NCI-H82 treated with DMSO at 0.1 percent for 48 hours (cell line): ENCODE data around the gene JAKMIP2.

Source experiments
- DNase-seq: peaks from one replicate; lab custom pipeline; 2025; ENCODE audit not compliant: unreplicated experiment; lab: John Stamatoyannopoulos, UW

JAKMIP2 gene

DNA sequence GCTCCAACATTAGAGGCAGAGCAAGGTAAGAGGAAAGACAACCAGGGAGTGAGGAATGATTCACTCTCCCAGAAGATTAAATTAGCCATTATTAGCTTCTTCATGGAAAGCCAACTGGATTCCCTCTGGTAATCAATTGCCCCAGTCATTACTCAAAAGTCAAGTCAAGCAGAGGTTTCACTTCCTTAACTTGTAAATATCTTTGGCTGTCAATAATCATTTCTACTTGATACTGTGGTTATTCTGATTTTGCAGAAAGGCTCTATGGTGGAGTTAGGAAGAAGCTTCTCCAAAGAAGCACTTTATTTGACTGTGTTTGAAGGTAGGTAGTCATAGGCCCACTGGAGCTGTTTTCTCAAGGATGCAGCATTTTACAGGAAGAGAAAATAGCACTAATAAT, 78.0 kb downstream of the JAKMIP2 start:
- DNase-seq = no peak

- no peak for DNase-seq
Measured at GRCh38 chr5:147701468-147701867, 81.1 kb downstream of the JAKMIP2 start.

GRCh38 chr5:147699496-147700088, 82.9 kb downstream of the JAKMIP2 start:
- no peak for DNase-seq

GRCh38 chr5:147697380-147697779, 85.1 kb downstream of the JAKMIP2 start:
- no peak for DNase-seq

- no peak for DNase-seq
Measured at GRCh38 chr5:147694772-147695171, 87.8 kb downstream of the JAKMIP2 start.

DNA sequence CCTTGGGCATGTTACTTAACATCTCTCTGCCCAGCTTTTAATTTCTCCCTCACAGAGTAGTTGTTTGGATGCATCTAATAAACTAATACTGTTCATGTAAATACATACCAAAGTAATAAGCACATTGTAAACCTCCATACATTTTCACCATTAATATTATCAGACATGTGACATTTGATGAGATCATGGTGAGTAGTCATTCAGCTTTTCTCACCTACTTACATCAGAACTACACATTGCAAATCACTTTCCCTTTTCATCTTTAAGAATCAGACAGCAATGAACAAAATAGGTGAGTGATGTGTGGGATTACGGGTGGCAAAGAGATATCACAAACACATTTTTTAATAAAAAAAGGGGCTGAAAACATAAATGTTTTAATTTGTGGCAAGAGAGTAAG, 89.3 kb downstream of the JAKMIP2 start:
- DNase-seq = no peak

- no peak for DNase-seq
Measured at GRCh38 chr5:147691130-147691529, 91.4 kb downstream of the JAKMIP2 start.

DNA sequence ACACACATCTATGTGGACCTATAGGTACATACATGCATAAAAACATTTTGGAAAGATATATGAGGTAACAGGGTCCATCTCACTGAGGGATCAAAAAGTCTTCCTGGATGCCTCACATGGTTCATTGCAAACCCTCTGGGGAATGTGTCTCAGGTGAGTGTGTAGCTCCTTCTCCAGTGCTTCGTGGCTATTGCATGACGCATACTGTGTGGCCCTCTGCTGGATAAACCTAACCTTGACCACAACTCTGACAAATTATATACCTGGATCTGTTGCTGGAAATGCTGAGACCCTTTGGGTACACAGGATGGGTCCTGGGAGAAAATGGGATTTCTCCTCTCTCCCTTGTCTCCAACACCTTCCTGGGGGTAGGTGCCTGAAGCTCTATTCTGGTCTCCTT, 91.9 kb downstream of the JAKMIP2 start:
- DNase-seq = no peak

- peak; percentile 89 for DNase-seq
Measured at GRCh38 chr5:147689426-147689825, 93.1 kb downstream of the JAKMIP2 start.

DNA sequence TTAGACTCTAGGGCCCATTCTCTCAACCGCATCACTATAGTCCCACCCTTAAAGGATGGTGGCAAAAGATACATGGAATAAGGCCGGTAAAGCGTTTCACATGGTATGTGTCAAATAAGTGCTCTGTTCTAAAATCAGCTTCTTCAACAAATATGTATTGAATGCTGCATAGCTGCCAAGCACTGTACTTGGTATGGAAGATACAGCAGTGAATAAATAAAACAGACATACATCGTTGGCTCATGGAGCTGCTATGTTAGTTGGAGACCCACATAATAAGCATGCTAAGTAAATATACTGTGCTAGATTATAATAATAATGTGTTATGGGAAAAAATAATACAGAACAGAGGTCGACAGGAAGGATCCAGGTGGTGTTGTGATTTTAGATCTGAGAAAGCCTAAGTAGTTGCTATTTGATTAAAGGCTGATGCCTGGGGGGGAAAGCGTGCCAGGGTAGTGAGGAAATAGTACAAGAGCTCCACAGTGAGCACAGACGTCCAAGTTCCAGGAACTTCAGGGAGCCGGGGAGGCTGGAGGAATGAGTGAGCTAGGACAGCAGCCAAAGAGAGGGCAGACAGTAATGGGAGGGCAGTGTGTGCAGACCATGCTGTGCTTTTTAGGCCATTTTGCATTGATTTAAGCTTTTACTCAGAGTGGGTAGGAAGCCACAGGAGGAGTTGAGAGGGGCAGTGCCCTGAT, 93.7 kb downstream of the JAKMIP2 start:
- DNase-seq = peak; percentile 45

DNA sequence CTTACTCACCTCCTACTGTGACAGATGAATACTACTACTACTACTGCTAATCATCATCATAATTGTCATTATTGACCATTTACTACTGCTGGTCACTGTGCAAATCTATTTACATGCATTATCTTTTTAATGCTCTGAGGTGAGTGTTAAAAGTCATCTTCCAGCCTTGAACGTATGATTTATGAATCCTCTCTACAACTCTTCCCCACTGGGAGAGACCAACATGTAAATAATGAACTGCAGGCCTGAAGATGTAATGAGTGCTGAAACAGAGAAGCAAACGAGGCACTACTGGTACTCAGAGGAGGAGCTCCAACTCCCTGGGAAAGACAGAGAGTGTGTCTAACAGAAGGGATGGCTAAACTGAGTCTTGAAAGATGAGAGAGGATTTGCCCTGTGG, 95.4 kb downstream of the JAKMIP2 start:
- no peak for DNase-seq

DNA sequence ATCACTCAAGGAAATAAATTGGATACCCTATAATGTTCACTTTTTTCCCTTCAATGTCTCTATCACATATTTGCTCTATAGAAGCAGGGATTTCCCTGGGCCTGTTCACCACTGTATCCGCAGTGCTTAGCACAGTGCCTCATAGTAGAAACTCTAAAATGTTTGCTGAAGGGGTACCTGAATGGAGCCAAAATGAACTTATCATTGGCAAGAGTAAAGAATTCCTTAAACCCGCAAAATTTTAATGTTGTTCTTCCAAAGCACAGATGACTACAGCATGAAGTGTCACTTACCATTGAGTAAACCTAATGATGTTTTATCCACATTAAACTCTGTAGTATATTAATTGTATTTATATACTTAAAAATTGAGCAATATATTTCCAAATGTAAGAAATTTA, 96.1 kb downstream of the JAKMIP2 start:
- no peak for DNase-seq

DNA sequence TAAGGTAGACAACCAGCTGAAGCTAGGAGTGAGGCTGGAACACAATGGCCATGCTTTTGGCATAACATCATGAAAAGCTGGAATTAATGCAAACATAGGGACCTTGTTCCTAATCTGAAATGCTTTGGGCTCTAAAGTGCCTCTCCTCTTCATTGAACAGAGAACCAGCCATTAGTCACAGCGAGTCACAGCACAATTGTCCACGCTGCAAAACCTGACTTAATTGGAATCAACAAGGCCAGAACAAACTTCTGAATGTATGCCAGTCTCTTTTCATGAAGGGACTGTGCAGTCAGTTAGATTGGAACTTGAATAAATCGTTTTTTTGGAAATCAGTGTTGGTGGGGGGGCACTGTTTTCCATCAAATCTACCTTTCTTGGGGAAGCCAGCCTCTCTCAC, 96.5 kb downstream of the JAKMIP2 start:
- DNase-seq = no peak

DNA sequence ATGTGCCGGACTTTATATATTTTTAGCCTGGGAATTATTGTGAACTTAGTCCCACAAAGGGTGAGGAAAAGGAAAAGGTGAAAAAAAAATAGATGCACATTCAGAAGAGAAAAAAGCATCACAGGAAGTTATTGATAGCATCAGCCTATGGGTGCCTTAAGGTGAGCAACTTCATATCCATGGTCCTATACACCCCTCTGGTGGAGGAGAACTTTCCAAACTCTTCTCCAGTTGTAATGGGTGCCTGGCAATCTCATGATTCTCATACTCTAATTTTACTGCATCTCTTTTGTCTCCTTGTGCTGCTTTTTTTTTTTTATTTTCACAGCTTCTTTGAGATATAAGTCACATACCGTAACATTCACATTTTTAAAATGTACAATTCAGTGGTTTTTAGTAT, 107.4 kb downstream of the JAKMIP2 start:
- no peak for DNase-seq

DNA sequence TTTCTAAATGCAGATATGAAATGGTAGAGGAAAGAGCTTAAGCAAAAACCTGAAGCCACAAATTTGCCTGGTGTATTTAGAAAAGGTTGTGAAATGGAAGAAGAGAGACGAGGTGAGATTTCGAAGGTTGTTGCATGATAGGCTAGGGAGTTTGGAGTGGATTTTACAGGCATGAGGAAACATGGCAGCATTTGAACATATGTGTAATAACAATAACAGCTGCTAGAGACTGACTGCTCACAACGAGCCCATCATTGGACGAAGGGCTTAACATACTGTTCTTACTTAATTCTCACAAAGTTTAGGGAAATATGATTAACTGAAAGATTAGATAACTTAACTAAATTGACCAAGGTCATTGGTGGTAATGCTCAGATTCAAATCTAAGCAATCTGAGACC, 108.1 kb downstream of the JAKMIP2 start:
- DNase-seq = no peak

GRCh38 chr5:147673791-147674190, 108.7 kb downstream of the JAKMIP2 start:
- no peak for DNase-seq

DNA sequence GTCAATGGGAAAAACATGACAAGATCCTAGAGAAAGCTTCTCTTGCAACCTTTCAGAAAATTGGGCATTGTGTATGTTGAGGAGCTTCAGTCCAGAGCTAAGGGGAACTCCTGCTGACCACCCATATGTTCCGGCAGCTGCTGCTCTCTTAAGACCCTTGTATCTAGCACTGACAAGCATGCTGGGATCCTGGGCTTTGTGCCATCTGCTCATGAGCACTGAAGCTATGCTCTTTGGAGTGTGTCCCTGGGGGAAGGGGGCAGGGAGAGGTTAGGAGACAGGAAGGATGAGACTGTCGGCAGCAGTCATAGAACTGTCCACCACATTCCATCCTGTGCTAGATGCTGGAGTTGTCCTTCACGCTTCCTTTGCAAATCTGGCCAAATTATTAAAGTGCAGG, 109.3 kb downstream of the JAKMIP2 start:
- peak; percentile 89 for DNase-seq

- DNase-seq = no peak
Measured at GRCh38 chr5:147671365-147671764, 111.2 kb downstream of the JAKMIP2 start.

- no peak for DNase-seq
Measured at GRCh38 chr5:147670815-147671214, 111.7 kb downstream of the JAKMIP2 start.

- DNase-seq = no peak
Measured at GRCh38 chr5:147669169-147669869, 113.2 kb downstream of the JAKMIP2 start.

GRCh38 chr5:147668385-147668784, 114.1 kb downstream of the JAKMIP2 start:
- DNase-seq = no peak

DNA sequence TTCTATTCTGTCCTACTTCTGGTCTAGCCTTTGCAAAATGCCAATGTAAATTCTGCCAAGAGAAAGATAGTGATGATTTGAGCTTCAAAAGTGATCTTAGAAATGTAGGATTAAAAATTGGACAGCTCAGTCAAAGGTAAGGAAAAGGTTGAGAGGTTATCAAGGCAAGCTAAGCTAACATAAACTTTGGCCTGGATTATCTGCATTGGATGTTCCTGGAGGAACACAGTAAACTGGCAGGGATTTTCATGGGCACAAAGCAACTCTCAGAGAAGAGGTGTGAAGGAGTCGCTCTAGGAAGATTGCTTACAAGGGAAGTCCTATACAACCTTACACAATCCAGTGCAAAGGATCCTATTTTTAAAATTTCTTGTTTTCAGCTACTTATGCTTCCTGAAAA, 115.2 kb downstream of the JAKMIP2 start:
- DNase-seq = no peak
